Measurements from ENCODE around the gene SINHCAF.

The SINHCAF gene

GRCh38 chr12:31231611-31232360 is 94.2 kb downstream of the SINHCAF start:
- no peak for DNase-seq
